ENCODE results near the gene SLC9A4. TPM values are rescaled to one million over a fixed set of nuclear protein-coding genes. Genes with fewer than 3 reads are reported as not detected.

The SLC9A4 gene, protein sequence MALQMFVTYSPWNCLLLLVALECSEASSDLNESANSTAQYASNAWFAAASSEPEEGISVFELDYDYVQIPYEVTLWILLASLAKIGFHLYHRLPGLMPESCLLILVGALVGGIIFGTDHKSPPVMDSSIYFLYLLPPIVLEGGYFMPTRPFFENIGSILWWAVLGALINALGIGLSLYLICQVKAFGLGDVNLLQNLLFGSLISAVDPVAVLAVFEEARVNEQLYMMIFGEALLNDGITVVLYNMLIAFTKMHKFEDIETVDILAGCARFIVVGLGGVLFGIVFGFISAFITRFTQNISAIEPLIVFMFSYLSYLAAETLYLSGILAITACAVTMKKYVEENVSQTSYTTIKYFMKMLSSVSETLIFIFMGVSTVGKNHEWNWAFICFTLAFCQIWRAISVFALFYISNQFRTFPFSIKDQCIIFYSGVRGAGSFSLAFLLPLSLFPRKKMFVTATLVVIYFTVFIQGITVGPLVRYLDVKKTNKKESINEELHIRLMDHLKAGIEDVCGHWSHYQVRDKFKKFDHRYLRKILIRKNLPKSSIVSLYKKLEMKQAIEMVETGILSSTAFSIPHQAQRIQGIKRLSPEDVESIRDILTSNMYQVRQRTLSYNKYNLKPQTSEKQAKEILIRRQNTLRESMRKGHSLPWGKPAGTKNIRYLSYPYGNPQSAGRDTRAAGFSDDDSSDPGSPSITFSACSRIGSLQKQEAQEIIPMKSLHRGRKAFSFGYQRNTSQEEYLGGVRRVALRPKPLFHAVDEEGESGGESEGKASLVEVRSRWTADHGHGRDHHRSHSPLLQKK
- total RNA-seq = not detected
- long read RNA-seq = 0 reads

DNA sequence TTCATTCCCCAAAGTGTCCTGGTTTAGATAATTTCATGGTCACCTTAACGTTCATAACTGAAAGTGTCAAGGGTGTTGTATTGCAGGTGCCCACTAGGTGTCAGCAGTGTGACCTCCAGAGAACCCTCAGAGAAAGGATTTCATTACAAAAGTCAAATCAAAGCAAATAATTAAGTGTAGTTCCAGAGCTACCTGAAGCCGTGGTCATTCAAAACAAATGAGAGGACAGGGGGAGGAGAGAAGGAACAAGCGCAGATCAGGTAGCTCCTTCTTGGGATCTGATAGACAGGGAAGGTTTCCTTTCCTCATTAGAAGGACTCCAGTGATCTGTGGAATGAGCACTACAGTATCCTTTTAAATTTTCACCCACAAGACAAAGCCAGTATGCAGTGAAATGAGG is at the start of gene SLC9A4:
Gene SLC9A4, plus strand, starts transcription at position 207 of the 400 bp plus-strand sequence. CDS start 534 bp downstream, outside the sequence.
- intact Hi-C loops (cut with DNase I) = loop anchor here (1.0 to 10.0 kb wide), 5 partner anchors 142 to 402 kb away; partner anchors contain the start of gene SLC9A2 (in 1 of the 2)
- DNase-seq = peak; percentile 32
- ATAC-seq = peak in 1 of 2 donors; percentile 48

DNA sequence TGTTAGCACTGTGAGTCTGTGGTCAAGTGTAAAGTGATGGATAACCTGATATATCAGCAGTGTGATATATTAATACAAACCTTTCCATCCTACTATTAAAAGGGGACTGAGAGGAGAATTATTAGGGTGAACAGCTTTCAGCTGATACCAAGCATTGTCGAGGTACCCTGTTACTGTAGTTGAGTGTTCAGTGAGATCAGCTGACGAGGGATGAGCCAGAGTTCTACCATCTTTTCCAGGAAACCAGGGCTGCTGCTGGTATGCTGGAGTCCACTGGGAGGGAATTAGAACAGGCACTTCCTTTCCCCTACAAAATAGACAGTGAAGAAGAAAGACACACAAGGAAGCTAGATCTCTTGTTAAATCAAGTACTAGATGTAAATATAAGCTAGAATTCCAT is 49.7 kb upstream of the SLC9A4 start:
- no peak for ATAC-seq
- intact Hi-C loops (cut with DNase I) = no loop called here
- DNase-seq = no peak

DNA sequence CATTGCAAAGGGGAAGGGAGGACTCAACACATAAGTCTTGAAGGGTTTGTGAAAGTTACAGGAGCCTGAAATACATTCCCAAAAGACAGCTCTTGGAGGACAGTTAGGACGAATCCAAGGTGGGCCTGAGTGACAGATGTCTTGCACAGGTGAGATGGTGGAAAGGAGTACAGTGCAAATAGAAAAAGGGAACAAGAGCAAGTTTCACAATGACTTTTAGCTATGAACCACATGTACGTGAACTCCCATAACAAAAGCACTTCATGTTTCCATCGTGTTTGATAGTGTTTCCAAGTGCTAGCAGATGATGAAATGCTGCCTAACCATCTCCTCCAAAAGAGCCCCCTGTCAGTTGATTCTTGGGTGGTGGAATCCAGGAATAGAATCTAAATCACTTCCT is 48.3 kb upstream of the SLC9A4 start:
- DNase-seq (no peak), ATAC-seq (no peak)
- intact Hi-C loops (cut with DNase I) = no loop called here

DNA sequence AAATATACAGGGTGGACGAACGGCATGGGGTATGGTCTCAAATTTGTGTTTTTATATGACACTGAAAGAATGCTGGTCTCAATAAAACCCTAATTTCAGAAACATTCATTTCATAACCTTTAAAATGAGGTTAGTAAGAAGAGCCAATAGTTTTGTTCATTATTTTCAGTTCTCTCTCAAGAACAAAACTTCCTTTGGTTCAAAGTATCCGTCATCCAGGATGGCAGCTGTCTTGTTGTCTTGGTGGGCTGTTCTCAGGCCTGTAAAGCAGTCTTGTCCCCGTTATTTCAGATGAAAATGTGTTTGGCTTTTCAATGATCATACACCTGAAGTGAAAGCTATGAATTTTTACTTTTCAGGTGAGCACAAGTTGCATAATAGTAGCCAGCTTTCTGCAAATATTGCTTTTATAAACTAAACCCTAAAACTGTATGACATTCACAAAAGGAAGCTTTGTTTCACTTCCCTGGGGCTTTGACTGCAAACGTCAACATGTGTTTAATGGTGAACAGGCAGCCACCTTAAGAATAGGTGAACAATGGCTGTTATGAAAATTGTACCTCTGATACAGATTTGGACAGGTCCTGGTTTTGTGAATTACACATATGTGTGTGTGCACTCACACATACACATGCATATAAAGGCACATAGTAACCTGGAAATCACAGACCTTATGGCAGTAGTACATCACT is 47.4 kb upstream of the SLC9A4 start:
- intact Hi-C loops (cut with DNase I) = no loop called here
- DNase-seq = no peak
- no peak for ATAC-seq

DNA sequence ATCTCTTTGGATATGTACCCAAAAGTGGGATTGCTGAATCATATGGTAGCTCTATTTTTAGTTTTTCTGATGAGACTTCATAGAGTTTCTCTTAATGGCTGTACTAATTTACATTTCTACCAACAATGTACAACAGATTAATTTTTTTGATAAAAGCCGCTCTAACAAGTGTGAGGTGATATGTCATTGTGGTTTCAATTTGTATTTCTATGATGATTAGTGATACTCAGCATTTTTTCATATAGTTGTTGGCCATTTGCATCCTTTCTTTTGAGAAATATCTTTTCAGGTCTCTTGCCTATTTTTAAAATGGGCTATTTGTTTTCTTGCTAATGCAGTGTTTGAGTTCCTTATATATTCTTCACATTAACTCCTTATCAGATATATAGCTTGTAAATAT is 45.8 kb upstream of the SLC9A4 start:
- ATAC-seq = no peak
- no peak for DNase-seq
- intact Hi-C loops (cut with DNase I) = no loop called here

DNA sequence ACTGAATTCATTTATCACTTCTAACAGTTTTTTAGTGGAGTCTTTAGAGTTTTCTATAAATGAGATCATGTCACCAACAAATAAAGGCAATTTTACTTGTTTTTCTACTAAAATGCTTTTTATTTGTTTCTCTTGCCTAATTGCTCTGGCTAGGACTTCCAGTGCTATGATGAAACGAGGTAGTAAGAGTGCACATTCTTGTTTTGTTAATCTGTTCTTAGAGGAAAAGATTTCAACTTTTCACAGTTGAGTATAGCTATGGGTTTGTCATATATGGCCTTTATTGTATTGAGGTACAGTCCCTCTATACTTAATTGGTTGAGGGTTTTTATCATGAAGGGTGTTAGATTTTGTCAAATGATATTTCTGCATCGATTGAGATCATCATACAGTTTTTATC is 44.5 kb upstream of the SLC9A4 start:
- DNase-seq (no peak), ATAC-seq (no peak)
- intact Hi-C loops (cut with DNase I) = no loop called here

DNA sequence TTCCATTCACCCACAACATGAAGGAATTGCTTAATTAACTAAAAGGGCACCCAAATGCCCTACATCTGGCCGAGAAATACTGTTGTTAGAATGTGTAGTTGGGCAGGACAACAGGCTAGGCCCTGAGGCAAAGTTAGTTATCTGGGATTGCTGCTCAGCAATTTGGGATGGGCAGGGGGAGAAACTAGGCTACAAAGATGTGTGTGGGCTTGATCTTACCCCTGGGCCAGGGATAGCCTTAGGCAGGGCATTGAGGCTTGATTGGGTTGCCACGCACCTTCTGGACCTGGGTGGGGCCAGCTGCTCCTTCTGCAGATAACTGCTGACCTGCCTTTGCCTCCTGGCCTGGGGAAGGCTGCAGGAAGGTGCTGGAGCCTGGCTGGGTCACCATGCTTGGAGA is 40.6 kb upstream of the SLC9A4 start:
- intact Hi-C loops (cut with DNase I) = no loop called here
- no peak for ATAC-seq
- no peak for DNase-seq

DNA sequence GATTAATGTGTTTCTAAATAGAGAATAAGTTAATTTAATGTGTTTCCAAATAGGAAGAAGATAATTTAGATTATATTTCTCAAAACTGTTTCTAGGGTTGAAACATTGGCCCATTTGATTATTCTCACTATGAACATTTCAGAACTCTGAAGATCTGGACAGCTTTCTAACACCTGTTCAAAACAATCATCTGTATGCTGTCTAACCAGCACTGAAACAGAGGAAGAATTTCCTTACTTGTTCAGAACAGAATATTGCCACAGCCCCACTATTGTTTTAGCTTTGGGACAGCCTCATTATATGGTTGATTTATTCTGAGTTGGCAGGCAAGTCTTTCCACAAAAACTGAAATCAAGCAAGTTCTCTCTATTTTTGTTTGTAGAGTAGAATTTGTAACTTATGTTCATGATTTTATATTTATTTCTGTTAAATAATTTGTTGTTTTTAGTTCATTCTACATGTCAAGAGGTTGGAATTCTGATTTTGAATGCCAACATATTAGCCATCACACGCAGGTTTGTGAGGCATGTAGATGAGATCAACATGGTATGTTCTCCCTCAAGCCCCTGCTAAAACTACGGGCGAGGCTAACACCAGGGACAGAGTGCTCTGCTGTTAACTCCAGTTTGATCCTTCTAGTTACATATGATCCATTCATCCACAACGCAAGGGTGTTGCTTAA is 38.9 kb upstream of the SLC9A4 start:
- DNase-seq = no peak
- no peak for ATAC-seq
- intact Hi-C loops (cut with DNase I) = no loop called here

DNA sequence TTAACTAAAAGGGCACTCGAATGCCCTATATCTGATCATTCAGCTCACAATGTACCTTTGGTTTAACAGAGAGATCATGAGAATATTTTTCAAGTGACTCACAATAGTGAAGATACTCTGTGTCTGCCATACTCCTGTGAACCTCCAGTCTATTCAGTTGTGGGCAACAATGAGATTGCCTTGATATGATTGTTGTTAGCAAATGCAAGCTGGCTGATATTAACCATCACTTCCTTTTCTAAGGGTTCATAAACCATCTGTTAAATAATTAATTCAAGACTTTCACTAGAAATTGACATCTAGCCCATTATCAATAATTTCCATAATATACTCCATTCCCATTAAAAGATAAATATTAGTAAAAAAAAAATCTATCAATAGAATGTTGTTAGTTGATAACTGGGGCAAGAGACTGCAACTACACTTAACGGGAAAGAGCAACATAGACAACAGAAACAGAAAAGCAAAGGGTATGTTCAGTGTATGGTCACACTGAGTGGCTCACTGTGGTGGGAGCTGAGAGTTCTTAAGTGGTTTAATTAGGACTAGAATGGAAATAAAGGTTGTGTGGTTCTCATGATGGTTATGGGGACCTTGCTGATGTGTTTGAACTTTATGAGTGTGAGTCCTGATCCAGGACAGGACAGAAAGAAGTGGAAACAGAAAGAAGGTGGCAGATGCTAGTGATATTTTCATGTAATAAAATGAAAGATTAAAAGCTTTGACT is 38.2 kb upstream of the SLC9A4 start:
- DNase-seq = no peak
- intact Hi-C loops (cut with DNase I) = no loop called here
- ATAC-seq = no peak

DNA sequence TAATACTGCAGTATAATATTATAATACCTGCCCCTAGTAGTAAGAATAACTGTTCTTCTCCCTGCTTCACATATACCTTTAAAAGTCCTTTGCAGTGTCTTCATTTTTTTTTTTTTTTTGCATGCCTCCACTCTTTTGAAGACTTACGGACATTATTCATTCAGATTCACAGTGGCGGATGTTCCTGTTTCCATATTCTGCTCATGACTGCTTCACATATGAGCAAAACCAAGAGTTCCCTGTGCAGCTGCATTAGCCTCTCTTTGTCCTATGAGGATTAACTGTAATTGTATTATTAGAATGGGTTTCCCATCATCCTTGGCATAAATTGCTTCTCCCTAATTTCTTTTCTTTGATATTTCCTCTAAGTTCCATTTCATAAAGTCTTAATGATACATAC is 37.3 kb upstream of the SLC9A4 start:
- no peak for DNase-seq
- ATAC-seq = no peak
- intact Hi-C loops (cut with DNase I) = no loop called here

DNA sequence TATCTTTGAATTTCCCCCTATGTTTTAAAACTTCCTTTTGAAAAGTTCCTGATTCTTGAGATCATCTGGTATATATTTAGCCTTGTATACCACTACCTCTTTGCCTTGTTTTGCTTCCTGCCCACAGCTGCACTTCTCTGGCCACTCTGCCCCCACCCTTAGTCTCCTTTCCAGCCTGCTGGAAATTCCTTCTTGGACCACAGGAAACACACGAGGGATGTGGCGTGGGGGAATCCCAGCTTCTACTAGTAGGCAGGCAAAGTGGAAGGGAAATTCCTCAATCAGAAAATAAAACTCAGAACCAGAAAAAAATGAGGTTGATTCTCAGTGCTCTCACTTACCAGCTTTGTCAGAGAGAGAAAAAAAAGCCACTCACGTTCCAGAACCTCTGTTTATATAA is 36.7 kb upstream of the SLC9A4 start:
- intact Hi-C loops (cut with DNase I) = no loop called here
- no peak for ATAC-seq
- DNase-seq = no peak

DNA sequence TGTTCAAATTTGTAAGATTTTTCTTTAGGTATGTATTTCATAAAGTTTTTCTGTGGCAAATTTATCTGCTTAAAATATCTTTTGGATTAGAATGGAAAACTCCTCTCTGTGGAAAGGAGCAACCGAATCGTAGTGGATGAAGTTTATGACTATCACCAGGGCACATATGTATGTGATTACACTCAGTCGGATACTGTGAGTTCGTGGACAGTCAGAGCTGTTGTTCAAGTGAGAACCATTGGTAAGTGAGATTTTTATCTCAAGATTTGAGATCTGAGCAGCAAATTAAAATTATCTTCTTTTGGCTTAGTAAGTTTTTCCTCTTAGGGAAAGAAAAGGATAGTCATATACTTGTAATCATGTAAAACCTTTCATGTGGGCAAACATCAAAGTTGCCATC is 35.9 kb upstream of the SLC9A4 start:
- intact Hi-C loops (cut with DNase I) = no loop called here
- DNase-seq (no peak), ATAC-seq (no peak)

DNA sequence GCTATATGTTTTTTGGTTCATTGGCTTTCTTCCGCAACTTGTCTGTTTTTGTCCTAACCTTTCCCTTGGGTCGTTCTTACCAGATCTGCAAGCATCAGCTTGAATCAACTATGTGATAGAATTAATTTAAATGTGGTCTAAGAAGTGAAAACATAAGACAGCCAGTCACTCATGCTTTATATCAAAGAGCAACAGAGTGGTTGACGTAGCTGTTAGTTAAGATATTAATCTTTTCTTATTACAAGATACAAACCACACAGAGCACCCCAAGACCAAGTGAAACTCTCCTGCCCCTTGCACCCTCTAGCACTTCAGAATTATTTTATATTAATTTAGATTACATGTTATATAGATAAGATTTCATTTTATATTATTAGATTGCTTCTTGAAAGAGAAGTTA is 34.9 kb upstream of the SLC9A4 start:
- no peak for ATAC-seq
- intact Hi-C loops (cut with DNase I) = no loop called here
- no peak for DNase-seq

DNA sequence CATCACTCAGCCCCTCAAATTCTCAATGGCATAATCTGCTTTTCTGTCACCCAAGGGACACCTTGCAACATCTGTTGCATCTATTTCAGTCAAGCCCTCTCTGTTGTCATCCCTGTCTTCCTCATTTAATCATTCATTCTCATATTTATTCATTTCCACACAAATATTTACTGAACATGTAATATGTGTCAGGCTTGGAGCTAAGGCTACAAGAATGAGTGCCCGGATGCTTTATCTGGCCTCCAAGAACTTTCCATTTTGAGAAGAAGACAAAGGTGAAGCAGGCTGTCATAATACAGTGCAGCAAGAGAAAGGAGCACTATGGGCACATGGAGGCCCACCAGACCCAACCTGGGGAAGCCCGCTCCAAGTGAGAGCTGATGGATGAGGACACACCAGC is 34.4 kb upstream of the SLC9A4 start:
- DNase-seq = no peak
- intact Hi-C loops (cut with DNase I) = no loop called here
- ATAC-seq = no peak

DNA sequence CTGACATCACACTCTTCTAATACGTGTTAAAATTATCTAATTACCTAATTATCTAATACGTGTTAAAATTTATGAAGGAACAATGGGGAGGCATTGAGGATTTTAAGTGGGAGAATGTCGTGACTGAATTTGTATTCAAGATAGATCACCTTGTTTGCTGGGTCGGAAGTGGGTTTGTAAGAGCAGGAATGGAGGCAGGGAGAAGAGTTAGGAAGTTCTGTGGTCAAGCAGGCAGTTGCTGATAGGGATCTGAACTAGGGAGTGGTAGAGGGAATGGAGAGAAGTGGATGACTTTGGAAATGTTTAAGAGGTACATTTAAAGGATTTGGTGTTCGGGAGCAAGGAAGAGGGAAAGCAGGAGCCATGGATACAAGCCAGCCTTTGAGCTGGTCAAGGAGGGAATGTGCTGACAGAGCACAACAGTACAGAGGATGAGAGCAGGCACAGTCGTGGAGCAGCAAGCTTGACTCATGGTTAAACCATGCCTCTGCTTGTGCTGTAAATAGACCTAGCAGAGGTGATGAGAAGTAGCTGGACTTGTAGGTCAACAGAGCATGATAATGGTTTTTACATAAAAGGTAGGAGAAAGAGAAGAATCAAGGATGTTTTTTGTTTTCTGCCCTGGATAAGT is 33.8 kb upstream of the SLC9A4 start:
- no peak for DNase-seq
- intact Hi-C loops (cut with DNase I) = no loop called here
- peak; percentile 63 to 93 for ATAC-seq

DNA sequence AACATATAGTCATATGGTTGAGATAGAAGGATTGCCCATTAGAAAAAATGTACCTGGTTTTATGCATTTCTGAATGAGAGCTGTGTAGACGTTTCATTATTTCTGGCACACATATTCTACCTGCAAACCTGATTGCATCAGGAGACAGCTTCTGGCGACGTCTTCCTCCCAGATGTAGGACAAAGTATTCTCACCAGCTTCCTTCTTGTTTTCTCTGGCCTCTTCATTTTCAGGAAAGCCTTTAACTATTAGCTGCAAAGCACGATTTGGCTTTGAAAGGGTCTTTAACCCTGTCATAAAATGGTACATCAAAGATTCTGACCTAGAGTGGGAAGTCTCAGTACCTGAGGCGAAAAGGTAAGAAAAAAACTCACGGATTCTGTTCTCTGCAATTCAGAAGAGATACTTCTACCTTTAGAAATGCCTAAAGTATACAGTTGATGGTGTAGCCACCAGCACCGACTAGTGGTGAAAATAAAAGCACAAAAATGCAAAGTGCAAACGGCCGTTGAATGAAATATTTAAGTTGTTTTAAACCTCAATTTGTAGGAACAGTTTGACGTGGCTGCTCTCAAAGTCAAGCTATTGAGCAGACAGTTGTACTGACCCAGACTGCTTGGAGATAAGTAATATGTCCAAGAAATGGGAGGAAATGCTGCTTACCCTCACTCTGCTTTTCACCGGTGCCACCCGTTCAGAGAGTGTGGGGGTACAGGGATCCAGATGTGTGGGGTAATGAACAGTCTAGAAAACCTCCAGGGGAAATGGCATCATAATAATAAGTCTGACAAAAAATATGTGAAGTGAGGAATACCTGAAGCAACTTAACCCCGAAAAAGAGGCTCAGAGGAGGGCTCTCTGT is 29.8 kb upstream of the SLC9A4 start:
- intact Hi-C loops (cut with DNase I) = loop anchor here in 1 of 2 donors (10.0 kb wide), 1 partner anchor 198 kb away; no protein-coding TSS in a partner anchor
- ATAC-seq (peak in 1 of 2 donors; percentile 56), DNase-seq (no peak)

DNA sequence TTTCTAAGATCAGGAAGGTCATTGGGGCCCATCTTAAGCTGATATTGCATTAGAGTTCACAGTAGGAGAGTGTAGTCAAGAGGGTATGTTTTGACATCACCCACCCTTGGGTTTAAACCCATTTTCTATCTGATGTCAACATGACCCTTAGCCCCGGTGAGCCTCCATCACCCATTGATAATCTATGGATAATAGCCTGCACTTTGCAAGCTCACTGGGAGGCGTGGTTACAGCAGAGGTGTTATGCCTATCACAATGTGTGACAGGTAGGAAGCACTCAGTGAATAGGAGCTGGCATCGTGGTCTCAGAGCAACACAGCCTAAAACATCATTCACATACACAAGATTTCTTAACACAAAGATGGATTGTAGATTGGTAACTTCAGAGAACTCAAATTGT is 28.8 kb upstream of the SLC9A4 start:
- intact Hi-C loops (cut with DNase I) = loop anchor here in 1 of 2 donors (10.0 kb wide), 1 partner anchor 199 kb away; no protein-coding TSS in a partner anchor
- ATAC-seq = no peak
- DNase-seq = no peak
